Heart left ventricle (tissue), 13 donors: ENCODE data around the gene BCL6.

ENCODE experiments used
- POLR2A ChIP-seq, 2 donors: fragments of 450-650 bp; IDR thresholded peaks; one replicate each; pipeline ENCODE4 v1.6.1; 2017; ENCODE audit warnings: antibody characterized with exemption in 2 of 2, mild to moderate bottlenecking in 2 of 2, moderate library complexity in 2 of 2
- TF ChIP-seq, protein P1 (sequence below), 12 donors: fragments of 200-600 bp; sonication (generic) in 4 of 12; IDR thresholded peaks; one replicate each; pipeline versions ENCODE4 v1.5.0 to v1.8.0; 2018 to 2022; ENCODE audit warnings: antibody characterized with exemption in 12 of 12, mild to moderate bottlenecking in 5 of 12
- donor health status: ischemic (EF 13 %, LVEDD 7.1; RV severe dilation, severe dysfunction).
- donor health status: DM: no; HTN: yes; CAD: no.
- donor health status: DM: no; HTN: no; CAD: no.
- donor health status: ischemic (EF 25% LVEDD 6.9; RV normal size, moderate dysfunction).
- donor health status: ischemic (EF 25% LVEDD 5.7; RV mildly dilated, moderate dysfunction).
- donor health status: ischemic (EF 35%, LVEDD 5.7; RV mildly dilated, moderate dysfunction).
- donor health status: nonischemic (EF 11% LVEDD 7.7; RV severe dilation, severe dysfunction).
- donor health status: DM: yes; HTN: yes; CAD: no.
- donor health status: PGD.
- donor health status: ischemic (EF 29% LVEDD 5.4; RV normal size, mild dysfunction).
- donor health status: nonischemic (EF 23%, LVEDD 6.1; RV moderate dilation, normal function).

DNA sequence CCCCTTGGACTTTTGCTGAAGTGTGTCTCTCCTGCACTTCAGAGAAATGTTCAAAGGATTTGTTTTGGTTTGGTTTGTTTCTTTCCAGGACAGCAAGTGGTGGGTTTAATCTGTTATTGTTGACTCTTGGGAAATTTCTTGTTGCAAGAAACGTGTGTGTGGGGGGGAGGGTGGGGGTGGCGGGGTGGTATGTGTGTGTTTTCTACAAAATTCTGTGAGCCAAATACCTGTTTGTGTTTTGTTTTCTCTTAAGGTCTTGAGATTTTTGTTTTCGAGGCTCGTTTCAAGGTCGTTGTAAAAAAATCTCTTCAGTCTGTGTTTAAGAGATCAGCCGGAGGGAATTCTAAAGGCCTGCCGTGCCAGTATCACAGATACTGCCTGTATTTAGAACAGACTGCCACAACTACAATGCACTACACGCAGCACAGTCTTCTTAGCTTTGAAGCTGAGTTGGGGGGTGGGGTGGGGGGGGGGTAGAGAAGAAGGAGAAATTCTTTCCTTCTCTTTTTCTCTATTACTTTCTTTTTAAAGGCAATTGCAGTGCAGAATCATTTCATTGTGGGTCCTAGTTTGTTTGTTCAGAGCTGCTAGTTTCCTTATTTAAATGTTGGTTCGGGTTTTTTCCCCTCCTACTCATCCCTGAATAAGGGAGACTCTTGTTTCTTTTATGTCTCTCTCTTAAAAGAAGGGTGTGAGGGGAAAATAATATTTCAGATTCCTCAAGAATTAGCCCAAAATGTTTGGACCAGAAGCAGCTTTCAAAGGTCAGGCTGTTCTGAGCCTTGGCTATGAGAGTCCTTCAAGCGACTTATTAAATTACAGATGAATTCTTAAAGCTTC is 1.4 kb upstream of the BCL6 start:
- TF ChIP-seq, protein P1, sequence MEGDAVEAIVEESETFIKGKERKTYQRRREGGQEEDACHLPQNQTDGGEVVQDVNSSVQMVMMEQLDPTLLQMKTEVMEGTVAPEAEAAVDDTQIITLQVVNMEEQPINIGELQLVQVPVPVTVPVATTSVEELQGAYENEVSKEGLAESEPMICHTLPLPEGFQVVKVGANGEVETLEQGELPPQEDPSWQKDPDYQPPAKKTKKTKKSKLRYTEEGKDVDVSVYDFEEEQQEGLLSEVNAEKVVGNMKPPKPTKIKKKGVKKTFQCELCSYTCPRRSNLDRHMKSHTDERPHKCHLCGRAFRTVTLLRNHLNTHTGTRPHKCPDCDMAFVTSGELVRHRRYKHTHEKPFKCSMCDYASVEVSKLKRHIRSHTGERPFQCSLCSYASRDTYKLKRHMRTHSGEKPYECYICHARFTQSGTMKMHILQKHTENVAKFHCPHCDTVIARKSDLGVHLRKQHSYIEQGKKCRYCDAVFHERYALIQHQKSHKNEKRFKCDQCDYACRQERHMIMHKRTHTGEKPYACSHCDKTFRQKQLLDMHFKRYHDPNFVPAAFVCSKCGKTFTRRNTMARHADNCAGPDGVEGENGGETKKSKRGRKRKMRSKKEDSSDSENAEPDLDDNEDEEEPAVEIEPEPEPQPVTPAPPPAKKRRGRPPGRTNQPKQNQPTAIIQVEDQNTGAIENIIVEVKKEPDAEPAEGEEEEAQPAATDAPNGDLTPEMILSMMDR (IDR thresholded peaks at IDR 0.05): no peak
- TF ChIP-seq POLR2A (IDR thresholded peaks at IDR 0.05): no peak
